NT2/D1 (cell line): ENCODE data around the gene SYNDIG1.

Experiments
- DNase-seq: peaks from one replicate; pipeline ENCODE4 v3.0.0-alpha.2; 2011; ENCODE audit warnings: low read depth, low spot score
- H3K27me3 ChIP-seq: 2 replicates; pipeline ENCODE4 v1.6.0; 2011; ENCODE audit warnings: mild to moderate bottlenecking; ENCODE audit not compliant: insufficient read length, insufficient read depth
- H3K36me3 ChIP-seq: 2 replicates; pipeline ENCODE4 v1.6.1; 2011; ENCODE audit warnings: mild to moderate bottlenecking, low read length, mixed read lengths; ENCODE audit not compliant: insufficient read depth, insufficient read length
- H3K4me1 ChIP-seq: 2 replicates; pipeline ENCODE4 v1.5.1; 2011; ENCODE audit not compliant: insufficient read depth, insufficient read length
- H3K4me3 ChIP-seq: 2 replicates; pipeline ENCODE4 v1.5.1; 2011; ENCODE audit warnings: low read depth; ENCODE audit not compliant: insufficient read length
- H3K9ac ChIP-seq: 2 replicates; pipeline ENCODE4 v1.6.0; 2011; ENCODE audit warnings: low read depth; ENCODE audit not compliant: insufficient read length
- H3K9me3 ChIP-seq: 2 replicates; pipeline ENCODE4 v1.5.1; 2011; ENCODE audit warnings: mild to moderate bottlenecking, low read length; ENCODE audit not compliant: insufficient read depth
- SUZ12 ChIP-seq: IDR thresholded peaks from 2 replicates; pipeline ENCODE4 v1.6.1; 2011; ENCODE audit not compliant: insufficient read length, insufficient read depth; ENCODE audit errors: extremely low read depth
- YY1 ChIP-seq: IDR thresholded peaks from 2 replicates; pipeline ENCODE4 v1.6.1; 2011; ENCODE audit not compliant: insufficient read length, insufficient read depth
- ZNF274 ChIP-seq: IDR thresholded peaks from 2 replicates; pipeline ENCODE4 v1.6.1; 2011; ENCODE audit warnings: mild to moderate bottlenecking, low read depth, low read length

The SYNDIG1 gene

DNA sequence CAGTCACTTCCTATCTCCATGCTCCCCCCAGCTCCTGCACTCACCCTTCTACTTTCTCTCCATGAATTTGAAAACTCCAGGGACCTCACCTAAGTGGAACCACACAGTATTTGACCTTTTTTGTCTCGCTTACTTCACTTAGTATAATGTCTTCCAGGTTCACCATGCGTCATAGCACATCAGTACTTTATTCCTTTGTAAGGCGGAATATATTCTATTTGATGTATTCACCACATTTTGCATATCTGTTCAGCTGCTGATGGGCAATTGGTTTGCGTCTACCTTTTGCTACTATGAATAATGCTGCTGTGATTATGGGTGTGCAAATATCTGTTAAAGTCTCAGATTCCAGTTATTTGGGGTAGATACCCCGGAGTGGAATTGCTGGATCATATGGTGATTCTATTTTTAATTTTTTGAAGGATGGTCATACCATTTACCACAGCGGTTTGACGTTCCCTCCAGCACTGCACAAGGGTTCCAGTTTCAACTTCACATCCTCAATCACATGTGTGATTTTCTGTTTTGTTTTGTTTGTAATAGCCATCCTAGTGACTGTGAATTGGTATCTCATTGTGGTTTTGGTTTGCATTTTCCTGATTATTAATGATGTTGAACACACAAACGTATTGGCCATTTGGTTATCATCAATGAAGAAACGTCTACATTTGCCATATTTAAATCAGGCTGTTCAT, 20.3 kb upstream of the SYNDIG1 start:
- Histone ChIP-seq H3K27me3 (no peaks in the 10 kb centered on the region), H3K9ac (no peak overlapping the region), H3K4me3 (no peak overlapping the region), H3K4me1 (peaks cover 15% of the 10 kb centered on the region), H3K9me3 (no peaks in the 10 kb centered on the region), H3K36me3 (no peaks in the 10 kb centered on the region)
- TF ChIP-seq YY1, result no peak
- TF ChIP-seq ZNF274, result no peak
- TF ChIP-seq SUZ12, result no peak
- DNase-seq, result no peak

DNA sequence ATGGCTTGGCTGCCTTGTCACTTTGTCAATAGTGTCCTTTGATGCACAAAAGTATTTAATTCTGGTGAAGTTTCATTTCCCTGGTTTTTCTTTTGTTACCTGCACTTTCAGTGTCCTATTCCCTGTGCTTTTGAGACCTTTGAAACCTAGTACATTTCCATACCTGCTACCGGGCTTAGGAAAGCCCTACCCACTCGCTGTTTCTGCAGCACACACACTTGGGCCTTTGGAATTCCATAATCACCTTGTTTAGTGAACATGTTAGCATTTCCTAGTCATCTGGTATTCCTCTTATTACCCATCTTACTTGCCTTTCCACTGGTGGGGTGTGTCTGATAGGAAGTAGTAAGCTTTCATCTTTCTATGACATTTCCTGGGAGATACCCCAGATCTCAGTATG, 19.3 kb upstream of the SYNDIG1 start:
- H3K4me3 ChIP-seq, result no peak overlapping the region
- DNase-seq, result no peak

DNA sequence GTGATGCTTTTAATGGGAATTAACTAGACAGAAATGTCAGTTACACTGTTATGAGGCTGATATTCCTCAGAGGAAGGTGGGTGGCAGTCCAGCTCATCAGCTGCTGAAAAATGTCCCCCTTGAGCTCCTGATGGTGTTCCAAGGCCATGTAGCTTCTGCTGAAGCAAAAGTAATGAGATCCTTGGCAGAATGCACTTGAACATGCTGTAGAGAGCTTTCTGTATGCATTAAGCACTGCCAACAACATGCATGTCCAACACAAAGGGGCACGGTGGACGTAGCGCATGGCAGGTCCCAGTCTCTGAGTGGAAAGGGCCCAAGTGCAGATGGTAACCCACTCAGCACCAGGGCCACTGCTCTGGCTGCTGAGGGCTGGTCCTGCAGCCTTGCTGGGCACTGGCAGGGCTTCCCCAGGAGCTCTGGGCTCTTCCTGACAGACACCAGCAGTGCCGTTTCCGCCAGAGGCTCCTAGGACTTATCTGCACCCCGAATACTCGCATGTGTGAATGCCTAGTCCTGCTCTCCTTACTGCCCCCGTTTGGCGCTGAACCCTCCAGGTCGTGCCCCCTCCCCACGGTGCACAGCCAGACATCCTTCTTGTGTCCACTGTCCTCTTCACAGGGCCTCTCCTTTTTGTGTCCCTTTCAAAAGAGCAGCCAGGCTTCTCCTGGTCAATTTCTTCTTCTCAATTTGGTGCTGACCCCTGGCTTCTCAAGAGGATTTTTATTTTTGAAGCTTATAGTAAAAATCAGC, 18.6 kb upstream of the SYNDIG1 start:
- TF ChIP-seq SUZ12 (no peak), YY1 (no peak), ZNF274 (no peak)
- H3K4me3 ChIP-seq, result no peak overlapping the region
- no peaks in the 10 kb centered on the region for H3K9me3 ChIP-seq
- DNase-seq, result no peak
- H3K4me1 ChIP-seq, result peaks cover 5% of the 10 kb centered on the region
- no peak overlapping the region for H3K9ac ChIP-seq
- H3K27me3 ChIP-seq, result no peaks in the 10 kb centered on the region
- no peaks in the 10 kb centered on the region for H3K36me3 ChIP-seq

More for the DNA sequence above, 19.3 kb upstream of the SYNDIG1 start:
- Histone ChIP-seq H3K27me3 (no peaks in the 10 kb centered on the region), H3K36me3 (no peaks in the 10 kb centered on the region), H3K9me3 (no peaks in the 10 kb centered on the region), H3K4me1 (peaks cover 9% of the 10 kb centered on the region), H3K9ac (no peak overlapping the region)
- TF ChIP-seq ZNF274 (no peak), SUZ12 (no peak), YY1 (no peak)

DNA sequence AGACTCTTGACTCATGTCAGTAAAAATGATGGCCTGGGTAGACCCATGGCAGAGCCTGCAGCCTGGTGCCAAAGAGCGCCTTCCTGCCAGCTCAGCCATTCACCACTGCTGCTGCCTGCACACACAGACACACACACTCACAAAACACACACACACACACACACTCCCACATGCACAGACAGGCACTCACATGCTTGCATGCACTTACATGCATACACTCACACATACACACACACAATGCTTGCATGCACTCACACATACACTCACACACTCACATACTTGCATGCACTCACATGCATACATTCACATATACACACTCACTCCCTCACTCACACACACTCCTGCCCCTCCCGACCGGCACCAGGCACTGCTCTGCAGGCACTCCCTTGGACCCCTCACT, 18.0 kb upstream of the SYNDIG1 start:
- DNase-seq, result no peak
- H3K9me3 ChIP-seq, result no peaks in the 10 kb centered on the region

DNA sequence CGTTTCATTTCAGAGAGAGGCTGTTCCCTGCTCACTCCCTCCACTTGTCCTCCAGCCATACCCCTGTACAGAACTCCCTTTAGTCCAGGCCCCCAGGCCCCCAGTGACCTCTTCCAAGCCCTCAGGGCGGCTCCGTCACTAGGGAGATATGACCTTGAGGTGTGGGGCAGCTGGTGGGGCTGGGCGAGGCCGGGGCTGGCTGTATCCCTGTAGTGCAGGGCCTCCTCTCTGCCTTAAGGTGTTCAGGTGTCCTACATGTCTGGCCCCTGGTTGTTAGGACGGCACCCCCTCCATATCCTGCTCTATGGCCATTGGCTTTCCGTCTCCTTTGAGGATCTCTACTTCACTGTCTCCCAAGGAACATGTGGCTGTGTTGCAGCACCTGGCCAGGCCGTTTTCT, 17.4 kb upstream of the SYNDIG1 start:
- TF ChIP-seq SUZ12, result no peak
- no peak for TF ChIP-seq ZNF274
- no peak for TF ChIP-seq YY1
- H3K27me3 ChIP-seq, result no peaks in the 10 kb centered on the region
- no peaks in the 10 kb centered on the region for H3K9me3 ChIP-seq
- H3K4me1 ChIP-seq, result no peaks in the 10 kb centered on the region
- no peak for DNase-seq
- no peak overlapping the region for H3K9ac ChIP-seq
- no peaks in the 10 kb centered on the region for H3K36me3 ChIP-seq
- H3K4me3 ChIP-seq, result no peak overlapping the region

More for the DNA sequence above, 18.0 kb upstream of the SYNDIG1 start:
- Histone ChIP-seq H3K27me3 (no peaks in the 10 kb centered on the region), H3K4me1 (no peaks in the 10 kb centered on the region), H3K4me3 (no peak overlapping the region), H3K36me3 (no peaks in the 10 kb centered on the region), H3K9ac (no peak overlapping the region)
- no peak for TF ChIP-seq YY1

DNA sequence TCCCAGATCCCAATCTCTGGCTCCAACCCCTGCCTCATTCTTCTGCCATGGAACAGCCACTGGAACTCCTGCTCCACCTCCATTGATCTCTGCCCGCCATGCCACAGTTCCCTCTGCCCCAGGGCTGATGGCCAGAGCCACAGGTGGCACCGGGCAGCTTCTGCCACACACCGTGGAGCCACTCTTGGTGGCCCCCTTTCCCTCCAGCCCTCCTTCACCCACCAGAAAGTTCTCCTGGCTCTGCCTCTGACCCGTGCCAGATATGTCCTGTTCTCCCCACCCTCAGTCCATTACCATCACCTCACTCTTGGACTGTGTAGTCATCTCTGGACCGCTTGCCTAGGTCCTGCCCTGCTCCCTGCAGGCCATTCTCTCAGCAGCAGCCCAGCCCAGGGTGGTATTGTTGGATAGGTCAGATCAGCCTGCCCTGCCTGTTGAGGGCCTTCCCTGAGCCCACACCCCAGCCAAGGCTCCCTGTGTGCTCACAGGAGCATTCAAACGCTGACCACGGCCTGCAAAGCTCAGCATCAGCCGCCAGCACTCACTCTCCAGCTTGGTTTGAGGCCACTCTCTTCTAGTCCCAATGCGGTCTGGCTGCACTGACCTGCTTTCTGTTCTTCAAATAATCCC, 16.8 kb upstream of the SYNDIG1 start:
- no peaks in the 10 kb centered on the region for H3K27me3 ChIP-seq
- no peaks in the 10 kb centered on the region for H3K36me3 ChIP-seq
- no peaks in the 10 kb centered on the region for H3K9me3 ChIP-seq
- no peaks in the 10 kb centered on the region for H3K4me1 ChIP-seq
- H3K9ac ChIP-seq, result no peak overlapping the region
- no peak for DNase-seq
- no peak overlapping the region for H3K4me3 ChIP-seq
- no peak for TF ChIP-seq ZNF274
- no peak for TF ChIP-seq SUZ12
- no peak for TF ChIP-seq YY1

DNA sequence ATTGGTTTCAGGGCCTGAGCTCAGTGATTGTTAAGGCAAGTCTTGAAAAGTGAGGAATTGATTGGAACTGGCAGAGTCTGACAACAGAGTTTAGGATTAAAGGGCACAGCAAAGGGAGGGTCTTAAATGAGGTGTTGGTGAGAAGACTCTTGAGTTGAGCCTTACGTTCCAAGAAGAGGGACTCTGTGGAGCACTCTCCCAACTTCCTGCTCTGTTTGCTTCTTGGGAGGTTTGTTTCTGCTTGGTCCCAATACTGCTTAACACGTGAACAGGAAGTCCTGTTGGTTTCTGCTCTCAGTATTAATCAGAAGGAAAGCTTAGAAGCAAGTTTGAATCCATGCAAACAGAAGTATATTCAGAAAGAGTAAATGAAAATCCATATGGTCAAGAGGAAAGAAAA, 15.6 kb upstream of the SYNDIG1 start:
- H3K4me1 ChIP-seq, result no peaks in the 10 kb centered on the region
- TF ChIP-seq SUZ12 (no peak), ZNF274 (no peak), YY1 (no peak)
- no peak overlapping the region for H3K9ac ChIP-seq
- DNase-seq, result no peak
- H3K27me3 ChIP-seq, result no peaks in the 10 kb centered on the region
- no peaks in the 10 kb centered on the region for H3K9me3 ChIP-seq
- H3K36me3 ChIP-seq, result no peaks in the 10 kb centered on the region
- no peak overlapping the region for H3K4me3 ChIP-seq
